ENCODE data around the gene RHBDD1. TPM values are rescaled to one million over a fixed set of nuclear protein-coding genes. Genes with fewer than 3 reads are reported as not detected.

RHBDD1 gene
- total RNA-seq, 2 donors from 2014 or later: 7.9 to 9.9 TPM

GRCh38 chr2:226868331-226869162 lies 32.7 kb downstream of the RHBDD1 start:
- Histone ChIP-seq H3K27me3 (no peaks in the 10 kb centered on the region), H3K9me3 (no peaks in the 10 kb centered on the region), H3K4me1 (no peaks in the 10 kb centered on the region), H3K27ac (no peak overlapping the region), H3K4me3 (no peak overlapping the region), H3K36me3 (replicated peaks in 1 of 2; ENCODE audit: insufficient read depth in 1 of 2, low read depth in 2 of 2) (peaks cover 0 to 3% of the 10 kb centered on the region in 2 donors)
- DNase-seq: no peak
- WGBS, 2 donors: 68 to 70% methylated on average over 7 of the region's 7 CpGs
- TF ChIP-seq POLR2A (IDR thresholded peaks at IDR 0.05) (no peak), CTCF (IDR thresholded peaks at IDR 0.05) (no peak)
- no peak for ATAC-seq
- intact Hi-C loops (cut with DNase I): no loop called here

- Histone ChIP-seq H3K27ac (no peak overlapping the region), H3K9me3 (no peaks in the 10 kb centered on the region), H3K4me3 (no peak overlapping the region), H3K27me3 (no peaks in the 10 kb centered on the region), H3K4me1 (no peaks in the 10 kb centered on the region), H3K36me3 (replicated peaks in 1 of 2; ENCODE audit: insufficient read depth in 1 of 2, low read depth in 2 of 2) (peaks cover 0 to 3% of the 10 kb centered on the region in 2 donors)
- 57 to 73% methylated on average over 5 of the region's 5 CpGs for WGBS, 2 donors
- TF ChIP-seq POLR2A (IDR thresholded peaks at IDR 0.05) (no peak), CTCF (IDR thresholded peaks at IDR 0.05) (no peak)
- DNase-seq (no peak), ATAC-seq (no peak)
- intact Hi-C loops (cut with DNase I): no loop called here
Observed at GRCh38 chr2:226869371-226869770, 33.5 kb downstream of the RHBDD1 start.

GRCh38 chr2:226873051-226873620 lies 37.3 kb downstream of the RHBDD1 start:
- WGBS, 2 donors: 85 to 86% methylated on average over 2 of the region's 2 CpGs

GRCh38 chr2:226873826-226874225 lies 38.0 kb downstream of the RHBDD1 start:
- H3K4me3 ChIP-seq: no peak overlapping the region
- ATAC-seq (no peak), DNase-seq (no peak)
- no peaks in the 10 kb centered on the region for H3K27me3 ChIP-seq
- H3K36me3 ChIP-seq (replicated peaks in 1 of 2; ENCODE audit: insufficient read depth in 1 of 2, low read depth in 2 of 2): peaks cover 0 to 3% of the 10 kb centered on the region in 2 donors
- TF ChIP-seq POLR2A (IDR thresholded peaks at IDR 0.05): no peak
- no peak for TF ChIP-seq CTCF (IDR thresholded peaks at IDR 0.05)
- no peaks in the 10 kb centered on the region for H3K4me1 ChIP-seq
- H3K9me3 ChIP-seq: no peaks in the 10 kb centered on the region
- 88 to 95% methylated on average over 1 of the region's 1 CpG for WGBS, 2 donors
- intact Hi-C loops (cut with DNase I): no loop called here
- no peak overlapping the region for H3K27ac ChIP-seq

More at GRCh38 chr2:226873051-226873620, 37.3 kb downstream of the RHBDD1 start:
- intact Hi-C loops (cut with DNase I): no loop called here
- no peaks in the 10 kb centered on the region for H3K4me1 ChIP-seq
- no peaks in the 10 kb centered on the region for H3K9me3 ChIP-seq
- no peak overlapping the region for H3K27ac ChIP-seq
- H3K4me3 ChIP-seq: no peak overlapping the region
- ATAC-seq (no peak), DNase-seq (no peak)
- H3K27me3 ChIP-seq: no peaks in the 10 kb centered on the region
- TF ChIP-seq POLR2A (IDR thresholded peaks at IDR 0.05) (no peak), CTCF (IDR thresholded peaks at IDR 0.05) (no peak)
- peaks cover 0 to 3% of the 10 kb centered on the region in 2 donors for H3K36me3 ChIP-seq (replicated peaks in 1 of 2; ENCODE audit: insufficient read depth in 1 of 2, low read depth in 2 of 2)
